ENCODE results near the gene RAB1A. TPM values are rescaled to one million over a fixed set of nuclear protein-coding genes. Genes with fewer than 3 reads are reported as not detected.
A peak's percentile ranks its signal among the peaks of the same experiment; 100 is the strongest.

Gene RAB1A
- total and polyA plus RNA-seq, 9 of the 15 experiments (the other 6 are each of a cell fraction or from before 2014, with no cell fraction given), result 43.8 to 163 (median 67.7) TPM

DNA sequence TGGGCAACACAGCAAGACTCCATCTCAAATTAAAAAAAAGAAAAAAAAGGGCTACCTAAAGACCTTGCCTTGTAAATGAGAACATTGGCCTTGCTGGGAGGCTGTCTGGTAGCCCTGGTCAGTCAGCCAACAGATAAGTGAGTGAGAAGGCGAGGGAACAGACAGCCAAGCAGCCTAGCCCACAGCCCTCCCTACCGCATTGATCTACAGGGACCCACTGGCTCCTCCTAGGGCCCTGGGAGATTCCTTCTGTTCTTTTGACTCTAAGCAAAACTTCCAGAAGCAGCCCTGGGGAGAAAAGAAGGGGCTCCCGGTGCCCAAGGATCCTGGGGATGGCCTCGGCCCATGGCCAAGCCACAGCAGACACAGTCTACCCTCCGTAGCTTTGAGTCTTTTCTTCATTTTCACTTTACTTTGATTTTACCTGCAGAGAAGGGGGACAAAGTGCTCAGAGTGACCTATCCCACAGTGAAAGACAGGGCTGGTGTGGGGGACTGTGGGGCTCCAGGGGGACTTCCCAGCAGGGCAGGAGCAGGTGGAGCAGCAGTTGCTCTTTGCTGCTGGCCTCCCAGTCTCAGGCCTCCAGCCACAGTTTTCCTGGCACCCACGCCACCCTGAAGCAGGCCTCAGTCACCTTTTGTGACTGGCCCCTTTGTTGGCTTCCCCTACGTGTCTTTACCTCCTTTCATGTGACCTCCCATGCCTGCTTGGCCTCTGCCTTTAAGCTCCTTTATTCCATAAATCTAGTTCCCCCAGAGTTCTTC is 68.6 kb downstream of the RAB1A start (continued):
- TF ChIP-seq, protein P1, sequence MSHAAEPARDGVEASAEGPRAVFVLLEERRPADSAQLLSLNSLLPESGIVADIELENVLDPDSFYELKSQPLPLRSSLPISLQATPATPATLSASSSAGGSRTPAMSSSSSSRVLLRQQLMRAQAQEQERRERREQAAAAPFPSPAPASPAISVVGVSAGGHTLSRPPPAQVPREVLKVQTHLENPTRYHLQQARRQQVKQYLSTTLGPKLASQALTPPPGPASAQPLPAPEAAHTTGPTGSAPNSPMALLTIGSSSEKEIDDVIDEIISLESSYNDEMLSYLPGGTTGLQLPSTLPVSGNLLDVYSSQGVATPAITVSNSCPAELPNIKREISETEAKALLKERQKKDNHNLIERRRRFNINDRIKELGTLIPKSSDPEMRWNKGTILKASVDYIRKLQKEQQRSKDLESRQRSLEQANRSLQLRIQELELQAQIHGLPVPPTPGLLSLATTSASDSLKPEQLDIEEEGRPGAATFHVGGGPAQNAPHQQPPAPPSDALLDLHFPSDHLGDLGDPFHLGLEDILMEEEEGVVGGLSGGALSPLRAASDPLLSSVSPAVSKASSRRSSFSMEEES (CRISPR knock-in tag; IDR thresholded peaks at IDR 0.05), result no peak
- TF ChIP-seq ZNF696 (CRISPR knock-in tag; conservative IDR thresholded peaks at IDR 0.05) (no peak), SRSF1 (IDR thresholded peaks at IDR 0.05; ENCODE audit: low read depth, low read length) (no peak), DIDO1 (tag; IDR thresholded peaks at IDR 0.05; ENCODE audit: low read depth) (no peak)
- TF ChIP-seq, protein P2, sequence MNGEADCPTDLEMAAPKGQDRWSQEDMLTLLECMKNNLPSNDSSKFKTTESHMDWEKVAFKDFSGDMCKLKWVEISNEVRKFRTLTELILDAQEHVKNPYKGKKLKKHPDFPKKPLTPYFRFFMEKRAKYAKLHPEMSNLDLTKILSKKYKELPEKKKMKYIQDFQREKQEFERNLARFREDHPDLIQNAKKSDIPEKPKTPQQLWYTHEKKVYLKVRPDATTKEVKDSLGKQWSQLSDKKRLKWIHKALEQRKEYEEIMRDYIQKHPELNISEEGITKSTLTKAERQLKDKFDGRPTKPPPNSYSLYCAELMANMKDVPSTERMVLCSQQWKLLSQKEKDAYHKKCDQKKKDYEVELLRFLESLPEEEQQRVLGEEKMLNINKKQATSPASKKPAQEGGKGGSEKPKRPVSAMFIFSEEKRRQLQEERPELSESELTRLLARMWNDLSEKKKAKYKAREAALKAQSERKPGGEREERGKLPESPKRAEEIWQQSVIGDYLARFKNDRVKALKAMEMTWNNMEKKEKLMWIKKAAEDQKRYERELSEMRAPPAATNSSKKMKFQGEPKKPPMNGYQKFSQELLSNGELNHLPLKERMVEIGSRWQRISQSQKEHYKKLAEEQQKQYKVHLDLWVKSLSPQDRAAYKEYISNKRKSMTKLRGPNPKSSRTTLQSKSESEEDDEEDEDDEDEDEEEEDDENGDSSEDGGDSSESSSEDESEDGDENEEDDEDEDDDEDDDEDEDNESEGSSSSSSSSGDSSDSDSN (IDR thresholded peaks at IDR 0.05; ENCODE audit: borderline replicate concordance in 1 of 2, low read depth in 2 of 2, low read length in 2 of 2), result peak in 1 of 2 experiments; percentile 92; a peak in 1 of 4 replicates

Data from K562 (cell line).